Measurements from ENCODE around the gene GNAZ.

DNA sequence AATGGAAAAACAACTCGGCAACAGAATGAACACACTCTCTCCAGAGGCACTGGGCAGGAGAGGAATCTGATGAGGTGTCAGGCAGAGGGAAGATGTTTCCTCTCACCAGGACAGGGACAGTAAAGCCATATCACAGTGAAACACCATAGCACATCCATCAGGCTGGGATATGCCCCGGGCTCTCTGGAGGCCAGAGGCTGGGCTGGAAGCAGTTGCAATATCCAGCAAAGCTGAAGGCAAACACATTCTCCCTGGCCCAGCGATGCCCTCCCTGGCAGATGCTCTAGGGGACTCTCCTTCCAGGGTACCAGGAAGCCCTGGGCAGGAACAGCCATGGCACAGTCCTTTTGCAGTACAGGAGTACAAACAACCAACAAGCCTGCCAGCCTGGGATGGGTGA lies 60.4 kb downstream of the GNAZ start:
- TF ChIP-seq POLR2AphosphoS5 (IDR thresholded peaks at IDR 0.05; ENCODE audit: low read depth, low read length) (no peak), POLR2A (IDR thresholded peaks at IDR 0.05; ENCODE audit: low read depth, low read length) (no peak), TAF1 (IDR thresholded peaks at IDR 0.05; ENCODE audit: low read depth, low read length) (no peak), PAX5 (IDR thresholded peaks at IDR 0.05; ENCODE audit: insufficient read depth, low read length, severe bottlenecking) (no peak), POU2F2 (IDR thresholded peaks at IDR 0.05; ENCODE audit: low read depth, low read length) (no peak)

All from GM12891 (cell line).